T-cell (primary cell): ENCODE measurements around the gene INHBE. TPM values are rescaled to one million over a fixed set of nuclear protein-coding genes. Genes with fewer than 3 reads are reported as not detected.
A peak's percentile ranks its signal among the peaks of the same experiment; 100 is the strongest.

Experiments
- ATAC-seq, 4 experiments: fragments of 200-7000 bp in 3 of 4; fragments of 150-1000 bp in 1 of 4; cut with Tn5 transposase; replicated peaks in 1 of 4; 1 replicate in 3 of 4; 2 replicates in 1 of 4; pipeline ENCODE4 v1.10.0; 2021; ENCODE audit warnings: moderate library complexity in 3 of 4, mild to moderate bottlenecking in 2 of 4, moderate number of reproducible peaks in 1 of 4
- CTCF ChIA-PET, 2 donors: fragments of 300-600 bp; sonication (Branson Sonifier 250); formaldehyde crosslinking; loops; one replicate each; lab custom pipeline; 2022; ENCODE audit warnings: antibody characterized with exemption in 2 of 2; lab: Charles Lee
- POLR2A ChIA-PET, 2 donors: fragments of 300-600 bp; sonication (Branson Sonifier 250); formaldehyde crosslinking; loops; one replicate each; lab custom pipeline; 2022; ENCODE audit warnings: antibody characterized with exemption in 2 of 2; lab: Charles Lee
- DNase-seq, 35 experiments: peaks; one replicate each; pipeline versions ENCODE4 v3.0.0 to v3.0.0-alpha.2; 2013 to 2023
- H3K27ac ChIP-seq: one replicate; pipeline ENCODE4 v1.5.1; 2013; ENCODE audit warnings: low read length
- H3K27me3 ChIP-seq, 2 experiments: replicated peaks in 1 of 2; 1 replicate in 1 of 2; 2 replicates in 1 of 2; pipeline versions ENCODE4 v1.6.1 to v1.7.0; 2013; ENCODE audit warnings: low read length in 1 of 2, mixed read lengths in 1 of 2; ENCODE audit not compliant: control insufficient read depth in 2 of 2, insufficient read depth in 2 of 2; ENCODE audit errors: extremely low read depth in 1 of 2
- H3K36me3 ChIP-seq, 2 donors: 1 replicate in 1 of 2; 2 replicates in 1 of 2; pipeline versions ENCODE4 v1.6.1 to v1.7.0; 2013; ENCODE audit warnings: low read length in 1 of 2; ENCODE audit not compliant: control insufficient read depth in 2 of 2, insufficient read depth in 1 of 2; ENCODE audit errors: extremely low read depth in 1 of 2
- H3K4me1 ChIP-seq, 2 experiments: 1 replicate in 1 of 2; 2 replicates in 1 of 2; pipeline versions ENCODE4 v1.6.1 to v1.7.0; 2013; ENCODE audit warnings: low read length in 2 of 2, mixed read lengths in 1 of 2; ENCODE audit not compliant: insufficient read depth in 2 of 2, control insufficient read depth in 1 of 2; ENCODE audit errors: extremely low read depth in 1 of 2
- H3K4me3 ChIP-seq, 2 donors: 1 replicate in 1 of 2; 2 replicates in 1 of 2; pipeline versions ENCODE4 v1.5.1 to v1.7.0; 2013; ENCODE audit warnings: mild to moderate bottlenecking in 2 of 2, low read length in 1 of 2, moderate library complexity in 1 of 2; ENCODE audit not compliant: control insufficient read depth in 1 of 2; ENCODE audit errors: extremely low read depth in 1 of 2
- H3K9me3 ChIP-seq: 2 replicates; pipeline ENCODE4 v1.7.0; 2013
- H3K27ac Mint-ChIP-seq, 2 donors: one replicate each; pipeline ENCODE4 v1.8.0; 2020 to 2021; ENCODE audit warnings: mild to moderate bottlenecking in 2 of 2, mixed read lengths in 2 of 2
- H3K27me3 Mint-ChIP-seq, 2 donors: one replicate each; pipeline ENCODE4 v1.8.0; 2021 to 2022; ENCODE audit warnings: mixed read lengths in 2 of 2
- H3K36me3 Mint-ChIP-seq: one replicate; pipeline ENCODE4 v1.8.0; 2021; ENCODE audit warnings: mixed read lengths
- H3K4me1 Mint-ChIP-seq, 3 donors: one replicate each; pipeline ENCODE4 v1.8.0; 2020 to 2022; ENCODE audit warnings: mixed read lengths in 3 of 3, mild to moderate bottlenecking in 1 of 3
- H3K4me3 Mint-ChIP-seq, 3 donors: one replicate each; pipeline ENCODE4 v1.8.0; 2020 to 2022; ENCODE audit warnings: mild to moderate bottlenecking in 3 of 3, mixed read lengths in 3 of 3, moderate library complexity in 3 of 3
- H3K9me3 Mint-ChIP-seq, 3 donors: one replicate each; pipeline ENCODE4 v1.8.0; 2020 to 2022; ENCODE audit warnings: mixed read lengths in 3 of 3
- WGBS: methylation state at CpG from one replicate; pipeline ENCODE4 v1.1.5; 2013; ENCODE audit warnings: missing lambda C conversion rate; ENCODE audit not compliant: insufficient coverage; 5-methylcytosine and 5-hydroxymethylcytosine counted together
- total RNA-seq, 35 experiments: library from RNA in 6 of 35; stranded (reverse) in 6 of 35; fragments of 120-200 nt in 1 of 35; gene quantifications; one replicate each; pipeline versions ENCODE4 v1.2.1 to v1.2.4 and lab custom pipeline; 2013 to 2026

The INHBE gene
- total RNA-seq, 5 donors from 2014 or later (not counting 1 experiment from before 2014, with no cell fraction given), result 0.09 to 0.13 (median 0.12) TPM; not detected in 2

- DNase-seq (no peak), ATAC-seq (no peak)
- Mint-ChIP-seq H3K4me3 (peak overlapping the region in 1 of 3 donors; percentile 79), H3K27me3 (no peaks in the 10 kb centered on the region), H3K9me3 (no peaks in the 10 kb centered on the region), H3K27ac (peak overlapping the region; percentile 64 to 89), H3K36me3 (peaks cover 48% of the 10 kb centered on the region), H3K4me1 (peaks cover 46 to 75% (median 64%) of the 10 kb centered on the region in 3 donors)
- Histone ChIP-seq H3K36me3 (peaks cover 24 to 66% of the 10 kb centered on the region in 2 donors), H3K4me3 (no peak overlapping the region), H3K9me3 (no peaks in the 10 kb centered on the region), H3K27me3 (no peaks in the 10 kb centered on the region), H3K27ac (no peak overlapping the region), H3K4me1 (peaks cover 8 to 78% of the 10 kb centered on the region in 2 experiments)
- POLR2A ChIA-PET, result interaction anchor here in 1 of 2 donors (0.6 kb wide), 1 partner anchor 250 kb away, joined by 3 read pairs; no protein-coding TSS in a partner anchor
- WGBS, result 100% methylated on average over 1 of the region's 3 CpGs
- CTCF ChIA-PET, result no interaction called here
These were observed 18.3 kb downstream of the INHBE start for GRCh38 chr12:57473392-57473791.

GRCh38 chr12:57473886-57474285 is 18.8 kb downstream of the INHBE start:
- H3K9me3 Mint-ChIP-seq, result no peaks in the 10 kb centered on the region
- Histone ChIP-seq H3K27ac (no peak overlapping the region), H3K36me3 (peaks cover 20 to 65% of the 10 kb centered on the region in 2 donors)

GRCh38 chr12:57474430-57474829 is 19.3 kb downstream of the INHBE start:
- H3K4me1 Mint-ChIP-seq, result peaks cover 54 to 80% (median 74%) of the 10 kb centered on the region in 3 donors
- peak overlapping the region; percentile 7 for H3K27ac ChIP-seq

More at GRCh38 chr12:57473886-57474285, 18.8 kb downstream of the INHBE start:
- ChIA-PET CTCF (interaction anchor here in 1 of 2 donors (1.3 kb wide), 1 partner anchor 30 kb away, joined by 4 read pairs; no protein-coding TSS in a partner anchor), POLR2A (interaction anchor here in 1 of 2 donors (0.6 kb wide), 1 partner anchor 251 kb away, joined by 3 read pairs; no protein-coding TSS in a partner anchor)
- H3K27me3 ChIP-seq, result no peaks in the 10 kb centered on the region
- WGBS, result no CpG with 5 or more reads among the region's 5 CpGs
- H3K9me3 ChIP-seq, result no peaks in the 10 kb centered on the region
- Mint-ChIP-seq H3K27me3 (no peaks in the 10 kb centered on the region), H3K4me1 (peaks cover 51 to 78% (median 69%) of the 10 kb centered on the region in 3 donors), H3K27ac (peak overlapping the region; percentile 78 to 89), H3K36me3 (peaks cover 47% of the 10 kb centered on the region), H3K4me3 (peak overlapping the region; percentile 62 to 79 (median 67))
- H3K4me3 ChIP-seq, result no peak overlapping the region
- H3K4me1 ChIP-seq, result peaks cover 13 to 82% of the 10 kb centered on the region in 2 experiments
- no peak for ATAC-seq
- no peak for DNase-seq

GRCh38 chr12:57474862-57475261 is 19.8 kb downstream of the INHBE start:
- peaks cover 39% of the 10 kb centered on the region for H3K36me3 Mint-ChIP-seq
- ATAC-seq, result no peak
- H3K4me1 Mint-ChIP-seq, result peaks cover 57 to 81% (median 78%) of the 10 kb centered on the region in 3 donors

More at GRCh38 chr12:57474430-57474829, 19.3 kb downstream of the INHBE start:
- peak overlapping the region; percentile 62 to 79 (median 67) for H3K4me3 Mint-ChIP-seq
- H3K27ac Mint-ChIP-seq, result peak overlapping the region; percentile 78 to 89
- H3K27me3 ChIP-seq, result no peaks in the 10 kb centered on the region
- DNase-seq, result no peak
- peaks cover 43% of the 10 kb centered on the region for H3K36me3 Mint-ChIP-seq
- H3K4me1 ChIP-seq, result peaks cover 18 to 88% of the 10 kb centered on the region in 2 experiments
- no peak overlapping the region for H3K4me3 ChIP-seq
- ChIA-PET CTCF (interaction anchor here in 1 of 2 donors (0.6 to 1.3 kb wide), 4 partner anchors 14 to 54 kb away, joined by 3 to 5 read pairs (median 4); no protein-coding TSS in a partner anchor), POLR2A (interaction anchor here (0.5 to 1.2 kb wide), 4 partner anchors 9 to 729 kb away, joined by 4 to 8 read pairs (median 4); no protein-coding TSS in a partner anchor)
- H3K9me3 ChIP-seq, result no peaks in the 10 kb centered on the region
- 100% methylated on average over 3 of the region's 8 CpGs for WGBS
- no peak for ATAC-seq
- H3K36me3 ChIP-seq, result peaks cover 16 to 59% of the 10 kb centered on the region in 2 donors
- H3K9me3 Mint-ChIP-seq, result no peaks in the 10 kb centered on the region
- H3K27me3 Mint-ChIP-seq, result no peaks in the 10 kb centered on the region

GRCh38 chr12:57475271-57476161 is 20.4 kb downstream of the INHBE start:
- Histone ChIP-seq H3K27ac (peak overlapping the region; percentile 98), H3K36me3 (peaks cover 13 to 49% of the 10 kb centered on the region in 2 donors), H3K9me3 (no peaks in the 10 kb centered on the region), H3K4me1 (peaks cover 23 to 93% of the 10 kb centered on the region in 2 experiments), H3K27me3 (no peaks in the 10 kb centered on the region), H3K4me3 (peak overlapping the region; percentile 83 to 91)
- Mint-ChIP-seq H3K27me3 (no peaks in the 10 kb centered on the region), H3K9me3 (no peaks in the 10 kb centered on the region), H3K36me3 (peaks cover 38% of the 10 kb centered on the region), H3K4me1 (peaks cover 63 to 87% (median 85%) of the 10 kb centered on the region in 3 donors), H3K4me3 (peak overlapping the region; percentile 98 to 99 (median 98)), H3K27ac (peak overlapping the region; percentile 82 to 98)
- ATAC-seq (no peak), DNase-seq (no peak)
- ChIA-PET CTCF (interaction anchor here (0.5 to 1.9 kb wide), 9 partner anchors 11 to 1184 kb away, joined by 3 to 53 read pairs (median 4); partner anchors contain the start of gene GLI1 (in 1 of the 2)), POLR2A (interaction anchor here (0.5 to 1.2 kb wide), 4 partner anchors 10 to 15 kb away, joined by 4 read pairs; no protein-coding TSS in a partner anchor)
- 56% methylated on average over 56 of the region's 84 CpGs for WGBS

More at GRCh38 chr12:57474862-57475261, 19.8 kb downstream of the INHBE start:
- Mint-ChIP-seq H3K27me3 (no peaks in the 10 kb centered on the region), H3K27ac (peak overlapping the region; percentile 78 to 89), H3K9me3 (no peaks in the 10 kb centered on the region), H3K4me3 (peak overlapping the region; percentile 62 to 79 (median 67))
- H3K36me3 ChIP-seq, result peaks cover 13 to 55% of the 10 kb centered on the region in 2 donors
- peaks cover 21 to 92% of the 10 kb centered on the region in 2 experiments for H3K4me1 ChIP-seq
- H3K27ac ChIP-seq, result peak overlapping the region; percentile 7
- no peak for DNase-seq
- ChIA-PET POLR2A (interaction anchor here (0.5 to 1.2 kb wide), 6 partner anchors 9 to 729 kb away, joined by 4 to 8 read pairs (median 4); no protein-coding TSS in a partner anchor), CTCF (interaction anchor here (0.6 to 1.3 kb wide), 5 partner anchors 14 to 54 kb away, joined by 3 to 5 read pairs (median 4); no protein-coding TSS in a partner anchor)
- H3K9me3 ChIP-seq, result no peaks in the 10 kb centered on the region
- H3K27me3 ChIP-seq, result no peaks in the 10 kb centered on the region
- 100% methylated on average over 1 of the region's 7 CpGs for WGBS
- no peak overlapping the region for H3K4me3 ChIP-seq
